ENCODE data around the gene ARID4A. TPM values are rescaled to one million over a fixed set of nuclear protein-coding genes. Genes with fewer than 3 reads are reported as not detected.

ARID4A gene
- total RNA-seq, 1 donor from 2014 or later: 14.2 TPM

- H3K36me3 ChIP-seq: peaks cover 66% of the 10 kb centered on the region
These were observed 13.2 kb upstream of the ARID4A start for GRCh38 chr14:58285132-58285531.

GRCh38 chr14:58287607-58288042 is 10.7 kb upstream of the ARID4A start:
- no peak overlapping the region for H3K27ac ChIP-seq (replicated peaks)
- no peak overlapping the region for H3K4me3 ChIP-seq
- TF ChIP-seq CTCF (IDR thresholded peaks at IDR 0.05; ENCODE audit: borderline replicate concordance): no peak
- H3K4me1 ChIP-seq: peaks cover 75% of the 10 kb centered on the region
- H3K9me3 ChIP-seq (replicated peaks): no peaks in the 10 kb centered on the region
- H3K27me3 ChIP-seq (ENCODE audit: low read depth): no peaks in the 10 kb centered on the region
- intact Hi-C loops (cut with micrococcal nuclease): no loop called here
- H3K36me3 ChIP-seq: peaks cover 90% of the 10 kb centered on the region
- no peak for DNase-seq

More at GRCh38 chr14:58285132-58285531, 13.2 kb upstream of the ARID4A start:
- Histone ChIP-seq H3K9me3 (replicated peaks) (no peaks in the 10 kb centered on the region), H3K27ac (replicated peaks) (no peak overlapping the region), H3K4me1 (peaks cover 75% of the 10 kb centered on the region), H3K4me3 (no peak overlapping the region), H3K27me3 (ENCODE audit: low read depth) (no peaks in the 10 kb centered on the region)
- TF ChIP-seq CTCF (IDR thresholded peaks at IDR 0.05; ENCODE audit: borderline replicate concordance): no peak
- DNase-seq: no peak
- intact Hi-C loops (cut with micrococcal nuclease): no loop called here

- intact Hi-C loops (cut with micrococcal nuclease): no loop called here
- no peak overlapping the region for H3K27ac ChIP-seq (replicated peaks)
- H3K4me1 ChIP-seq: peaks cover 73% of the 10 kb centered on the region
- no peak for DNase-seq
- peaks cover 96% of the 10 kb centered on the region for H3K36me3 ChIP-seq
- H3K4me3 ChIP-seq: no peak overlapping the region
- no peaks in the 10 kb centered on the region for H3K9me3 ChIP-seq (replicated peaks)
- TF ChIP-seq CTCF (IDR thresholded peaks at IDR 0.05; ENCODE audit: borderline replicate concordance): no peak
- no peaks in the 10 kb centered on the region for H3K27me3 ChIP-seq (ENCODE audit: low read depth)
These were observed 10.1 kb upstream of the ARID4A start for GRCh38 chr14:58288106-58288792.

GRCh38 chr14:58291646-58292045 is 6.7 kb upstream of the ARID4A start:
- no peaks in the 10 kb centered on the region for H3K27me3 ChIP-seq (ENCODE audit: low read depth)
- DNase-seq: no peak
- H3K27ac ChIP-seq (replicated peaks): no peak overlapping the region
- H3K9me3 ChIP-seq (replicated peaks): no peaks in the 10 kb centered on the region
- intact Hi-C loops (cut with micrococcal nuclease): no loop called here
- H3K36me3 ChIP-seq: peaks cover 89% of the 10 kb centered on the region
- no peak for TF ChIP-seq CTCF (IDR thresholded peaks at IDR 0.05; ENCODE audit: borderline replicate concordance)
- H3K4me1 ChIP-seq: peaks cover 93% of the 10 kb centered on the region
- no peak overlapping the region for H3K4me3 ChIP-seq

GRCh38 chr14:58292187-58292586 is 6.2 kb upstream of the ARID4A start:
- Histone ChIP-seq H3K9me3 (replicated peaks) (no peaks in the 10 kb centered on the region), H3K4me1 (peaks cover 97% of the 10 kb centered on the region), H3K36me3 (peaks cover 85% of the 10 kb centered on the region), H3K27ac (replicated peaks) (no peak overlapping the region), H3K4me3 (no peak overlapping the region), H3K27me3 (ENCODE audit: low read depth) (no peaks in the 10 kb centered on the region)
- no peak for TF ChIP-seq CTCF (IDR thresholded peaks at IDR 0.05; ENCODE audit: borderline replicate concordance)
- intact Hi-C loops (cut with micrococcal nuclease): no loop called here
- DNase-seq: no peak

Data from left ventricle myocardium inferior (tissue), 1 donor.